D341Med (cell line): Measurements from ENCODE around the gene HOXD11.

Source experiments
- DNase-seq: peaks from one replicate; pipeline ENCODE4 v3.0.0; 2012; ENCODE audit warnings: low spot score

Gene HOXD11

DNA sequence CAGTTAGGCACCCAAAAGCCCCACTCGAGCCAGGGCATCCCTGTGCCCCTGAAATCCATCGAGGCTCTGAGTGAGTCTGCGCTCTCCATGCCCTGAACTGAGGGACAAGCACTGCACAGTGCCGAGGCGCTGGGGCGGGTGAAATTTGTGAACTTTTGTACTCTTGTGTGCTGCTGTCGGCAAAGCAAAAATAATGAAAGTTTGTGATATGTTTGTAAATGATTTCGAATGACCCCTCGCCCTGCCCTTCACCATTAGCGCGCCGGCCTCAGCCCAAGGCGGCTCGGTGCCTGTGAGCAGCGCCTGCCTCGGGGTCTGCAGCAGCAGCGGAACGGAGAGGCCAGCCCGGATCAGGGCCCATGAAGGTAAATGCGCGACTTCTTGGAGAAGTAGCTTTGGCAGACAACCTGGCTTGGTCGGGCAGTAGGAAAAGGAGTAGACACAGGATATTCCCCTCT lies 42.4 kb downstream of the HOXD11 start:
- no peak for DNase-seq

- DNase-seq: no peak
Measured at GRCh38 chr2:176149939-176150583, 43.0 kb downstream of the HOXD11 start.

DNA sequence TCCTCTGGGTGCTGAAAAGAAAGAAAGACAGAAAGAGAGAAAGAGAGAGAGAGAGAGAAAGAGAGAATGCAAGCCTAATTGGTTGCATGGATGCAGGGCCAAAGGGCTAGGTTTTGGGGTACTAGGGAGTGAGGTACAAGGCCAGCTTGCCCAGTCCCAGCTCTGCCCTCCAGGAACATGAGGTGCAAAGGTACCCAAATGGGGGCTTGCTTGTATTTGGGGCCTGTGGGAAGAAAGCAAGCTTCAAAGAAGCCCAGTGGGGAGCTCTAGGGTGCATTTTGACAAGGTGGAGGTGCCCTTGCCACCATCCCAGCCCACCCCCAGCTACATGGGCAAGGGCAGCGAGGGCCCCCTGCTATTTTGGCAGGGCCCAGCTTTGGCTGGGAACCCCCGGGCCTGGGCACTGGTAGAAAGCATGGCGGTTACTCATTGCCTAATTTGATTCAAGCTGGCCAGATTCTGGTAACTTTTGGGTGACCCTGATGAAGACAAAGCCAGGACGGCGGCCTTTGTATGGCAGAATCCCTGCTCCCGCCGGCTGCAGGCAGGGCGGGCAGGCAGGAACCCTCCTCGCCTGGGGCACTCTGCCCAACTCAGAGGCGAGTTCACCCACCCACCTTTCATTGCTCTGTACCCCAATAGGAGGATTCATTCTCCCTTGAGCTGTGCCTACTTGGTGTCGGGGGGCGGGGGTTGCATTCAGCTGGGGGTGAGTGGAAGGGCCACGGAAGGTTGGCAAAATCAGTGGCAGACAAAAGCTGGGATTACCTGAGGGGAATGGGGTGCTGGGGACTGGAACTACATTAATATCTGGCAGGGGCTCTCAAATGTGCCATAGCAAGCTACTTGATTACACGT lies 43.7 kb downstream of the HOXD11 start:
- DNase-seq: no peak

- DNase-seq: no peak
Measured at GRCh38 chr2:176151442-176152287, 44.6 kb downstream of the HOXD11 start, which contains the start of gene HOXD4. HOXD4 (plus strand) TSS chr2:176151550; CDS start chr2:176151634, 84 bp downstream.

GRCh38 chr2:176152350-176153181 lies 45.5 kb downstream of the HOXD11 start:
- DNase-seq: no peak

GRCh38 chr2:176154576-176155252 lies 47.6 kb downstream of the HOXD11 start:
- no peak for DNase-seq

GRCh38 chr2:176155356-176156044 lies 48.4 kb downstream of the HOXD11 start:
- no peak for DNase-seq

DNA sequence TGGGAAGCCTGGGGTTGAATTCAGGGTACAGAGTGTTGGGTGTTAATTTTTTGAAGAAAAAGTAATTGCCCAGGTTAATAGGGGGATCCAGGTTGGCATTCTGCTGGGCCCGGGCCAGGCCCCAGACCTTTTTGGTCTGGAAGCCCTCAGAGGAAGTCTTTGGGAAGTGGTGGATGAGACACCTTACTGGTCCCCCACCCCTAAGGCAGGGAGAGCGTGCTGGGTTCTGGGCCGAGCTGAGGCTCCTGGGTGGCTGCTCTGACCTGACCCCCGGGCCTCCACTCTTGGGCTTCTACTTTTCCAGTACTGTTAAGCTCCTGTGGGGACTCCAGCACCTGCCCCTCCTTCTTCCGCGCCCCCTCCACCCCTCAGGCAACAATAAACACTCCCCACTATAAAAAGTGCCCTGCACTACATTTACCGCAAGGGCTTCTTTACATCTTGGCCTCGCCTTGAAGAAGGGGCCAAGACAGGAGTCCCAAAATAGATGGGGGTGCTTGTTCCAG lies 49.3 kb downstream of the HOXD11 start:
- no peak for DNase-seq

GRCh38 chr2:176156807-176157498 lies 49.9 kb downstream of the HOXD11 start, which contains the start of gene HOXD3:
HOXD3 (plus strand) TSS chr2:176157307; CDS start chr2:176169115, 11,808 bp downstream.
- no peak for DNase-seq

- peak; percentile 64 for DNase-seq
Measured at GRCh38 chr2:176157499-176158185, 50.6 kb downstream of the HOXD11 start.

DNA sequence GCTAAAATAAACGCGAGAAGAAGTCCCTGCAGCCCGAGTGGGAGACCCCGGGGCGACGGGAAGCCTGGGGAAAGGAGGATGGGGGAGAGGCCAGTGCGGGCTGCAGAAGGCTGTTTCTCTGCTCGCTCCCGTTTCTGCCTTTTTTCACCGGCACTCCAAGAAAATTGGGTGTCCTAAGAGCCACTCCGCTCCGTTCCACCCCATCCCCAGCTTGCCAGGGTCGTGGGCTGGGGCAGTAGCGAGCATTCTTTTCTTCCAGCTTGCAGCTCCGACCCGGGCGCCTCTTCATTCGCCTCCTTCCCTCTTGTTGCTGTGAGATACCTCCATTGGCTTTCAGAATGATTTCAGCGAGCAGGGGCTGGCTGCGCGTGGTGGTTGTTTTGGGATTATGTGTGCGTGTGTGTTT lies 51.1 kb downstream of the HOXD11 start:
- DNase-seq: no peak

GRCh38 chr2:176158855-176159662 lies 52.0 kb downstream of the HOXD11 start:
- no peak for DNase-seq
